NOMO-1 (cell line): Measurements from ENCODE around the gene DNM3.
"Not testable (repeated sequence)": the region's sequence is repeated elsewhere in the genome, so short reads cannot be mapped to it uniquely, and the experiment has no call there.

Source experiments
- DNase-seq, 2 experiments: peaks; one replicate each; lab custom pipeline; 2025; ENCODE audit not compliant: unreplicated experiment in 2 of 2; lab: John Stamatoyannopoulos, UW

The DNM3 gene

GRCh38 chr1:172343240-172344160 lies 502.2 kb downstream of the DNM3 start:
- peak in 1 of 2 experiments; percentile 50 for DNase-seq

GRCh38 chr1:172344444-172344843 lies 503.1 kb downstream of the DNM3 start:
- no peak for DNase-seq

- no peak for DNase-seq
Measured at GRCh38 chr1:172345077-172345476, 503.8 kb downstream of the DNM3 start.

- DNase-seq, result no peak
Measured at GRCh38 chr1:172347416-172347815, 506.1 kb downstream of the DNM3 start.

- DNase-seq, result no peak
Measured at GRCh38 chr1:172350856-172351255, 509.6 kb downstream of the DNM3 start.

GRCh38 chr1:172351346-172351745 lies 510.0 kb downstream of the DNM3 start:
- DNase-seq, result no peak

- no peak for DNase-seq
Measured at GRCh38 chr1:172351754-172352161, 510.5 kb downstream of the DNM3 start.

GRCh38 chr1:172352435-172352834 lies 511.1 kb downstream of the DNM3 start:
- no peak for DNase-seq

- DNase-seq, result no peak
Measured at GRCh38 chr1:172354291-172355274, 513.3 kb downstream of the DNM3 start.

- DNase-seq, result no peak
Measured at GRCh38 chr1:172356620-172357019, 515.3 kb downstream of the DNM3 start.

- no peak for DNase-seq
Measured at GRCh38 chr1:172357753-172358385, 516.6 kb downstream of the DNM3 start.

GRCh38 chr1:172359491-172359999 lies 518.2 kb downstream of the DNM3 start:
- no peak for DNase-seq

- DNase-seq, result no peak
Measured at GRCh38 chr1:172360511-172360910, 519.2 kb downstream of the DNM3 start.

- no peak for DNase-seq
Measured at GRCh38 chr1:172360985-172361384, 519.7 kb downstream of the DNM3 start.

- no peak for DNase-seq
Measured at GRCh38 chr1:172363852-172364251, 522.6 kb downstream of the DNM3 start.

- not testable (repeated sequence) for DNase-seq
Measured at GRCh38 chr1:172371646-172372045, 530.3 kb downstream of the DNM3 start.

- peak in 1 of 2 experiments; percentile 11 for DNase-seq
Measured at GRCh38 chr1:172373864-172374263, 532.6 kb downstream of the DNM3 start.

GRCh38 chr1:172375211-172375631 lies 533.9 kb downstream of the DNM3 start:
- no peak for DNase-seq

GRCh38 chr1:172376431-172376830 lies 535.1 kb downstream of the DNM3 start:
- DNase-seq, result no peak

GRCh38 chr1:172377565-172377964 lies 536.3 kb downstream of the DNM3 start:
- DNase-seq, result no peak
